Measurements from ENCODE around the gene ICOSLG. TPM values are rescaled to one million over a fixed set of nuclear protein-coding genes. Genes with fewer than 3 reads are reported as not detected.
"Not testable (repeated sequence)": the region's sequence is repeated elsewhere in the genome, so short reads cannot be mapped to it uniquely, and the experiment has no call there.

The ICOSLG gene
- total RNA-seq, 1 donor from 2014 or later: 26.4 TPM

DNA sequence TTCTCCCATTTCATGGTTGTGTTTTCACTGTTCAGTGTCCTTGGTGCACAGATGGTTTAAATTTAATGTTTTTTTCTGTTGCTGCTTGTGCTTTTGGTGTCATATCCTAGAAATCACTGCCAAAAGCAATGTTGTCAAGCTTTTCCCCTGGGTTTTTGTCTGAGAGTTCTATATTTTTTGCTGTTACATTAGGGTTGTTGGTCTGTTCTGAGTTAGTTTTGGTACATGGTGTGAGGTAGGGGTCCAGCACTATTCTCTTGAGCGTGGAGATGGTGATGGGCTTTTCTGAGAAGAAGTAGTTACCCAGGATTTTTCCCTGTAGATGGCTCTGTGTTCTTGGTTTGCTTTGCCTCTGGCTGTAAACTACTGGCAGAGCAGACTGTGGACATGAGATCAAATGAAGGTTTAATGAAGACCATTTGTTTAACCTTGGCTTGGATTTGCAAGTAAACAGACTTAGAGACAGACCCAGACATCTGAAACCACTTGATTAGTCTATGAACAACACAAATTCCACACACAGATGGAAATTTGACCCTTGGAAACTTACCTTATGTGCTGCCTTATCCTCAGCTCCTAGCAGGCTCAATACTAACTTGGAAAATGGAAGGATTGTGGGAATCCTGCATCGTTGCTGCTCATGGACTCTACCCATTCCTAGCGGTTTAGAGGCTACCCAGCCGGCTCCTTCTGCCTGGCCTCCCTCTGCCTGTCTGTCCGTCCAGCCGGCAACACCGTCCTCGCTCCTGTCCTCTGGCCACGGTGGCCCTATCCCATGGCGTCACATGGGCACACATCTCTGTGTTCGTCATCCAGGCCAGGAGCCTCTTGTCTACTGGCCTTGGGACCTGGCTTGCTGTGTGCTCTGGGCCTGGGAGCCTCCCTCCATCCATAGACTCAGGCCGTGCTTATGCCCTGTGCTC lies 50.1 kb downstream of the ICOSLG start:
- not testable (repeated sequence) for DNase-seq (ENCODE audit: extremely low read depth, low read depth, low spot score)

DNA sequence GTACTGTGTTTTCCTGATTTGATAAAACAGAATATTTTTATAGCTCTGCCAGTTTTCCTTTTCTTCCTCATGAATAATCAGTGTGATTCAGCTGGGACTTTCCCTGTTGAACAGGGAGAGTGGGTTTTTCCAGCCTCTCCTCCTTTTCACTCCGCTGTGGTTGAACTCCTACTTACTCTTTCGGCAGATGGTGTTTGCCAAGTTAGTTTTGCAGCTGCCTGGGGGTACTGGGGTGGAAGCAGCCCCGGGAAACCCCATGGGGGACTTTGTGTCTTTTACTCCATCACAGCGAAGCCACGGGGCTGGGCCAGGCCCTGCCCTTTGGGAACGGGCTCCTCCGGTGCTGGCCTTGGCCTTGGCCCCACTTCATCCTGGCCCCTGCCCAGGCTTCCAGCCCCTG lies 55.9 kb downstream of the ICOSLG start:
- not testable (repeated sequence) for DNase-seq (ENCODE audit: extremely low read depth, low read depth, low spot score)

DNA sequence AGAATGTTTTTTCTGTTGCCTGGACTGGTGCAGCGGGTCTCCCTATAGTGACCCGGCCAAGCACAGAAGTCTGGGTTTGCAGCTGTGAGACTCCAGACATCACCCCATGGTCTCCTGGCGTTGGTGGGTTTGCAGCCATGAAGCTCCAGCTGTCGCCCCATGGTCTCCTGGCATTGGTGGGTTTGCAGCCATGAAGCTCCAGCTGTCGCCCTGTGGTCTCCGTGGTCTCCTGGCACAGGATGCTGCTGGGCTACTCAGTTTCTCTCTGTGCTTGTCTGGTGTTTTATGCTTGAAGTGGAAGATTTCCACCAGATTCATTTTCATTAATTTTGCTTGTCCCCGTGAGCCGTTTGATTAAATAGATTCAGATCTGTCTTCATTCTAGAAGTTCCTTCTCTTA lies 58.5 kb downstream of the ICOSLG start:
- DNase-seq (ENCODE audit: extremely low read depth, low read depth, low spot score): not testable (repeated sequence)

DNA sequence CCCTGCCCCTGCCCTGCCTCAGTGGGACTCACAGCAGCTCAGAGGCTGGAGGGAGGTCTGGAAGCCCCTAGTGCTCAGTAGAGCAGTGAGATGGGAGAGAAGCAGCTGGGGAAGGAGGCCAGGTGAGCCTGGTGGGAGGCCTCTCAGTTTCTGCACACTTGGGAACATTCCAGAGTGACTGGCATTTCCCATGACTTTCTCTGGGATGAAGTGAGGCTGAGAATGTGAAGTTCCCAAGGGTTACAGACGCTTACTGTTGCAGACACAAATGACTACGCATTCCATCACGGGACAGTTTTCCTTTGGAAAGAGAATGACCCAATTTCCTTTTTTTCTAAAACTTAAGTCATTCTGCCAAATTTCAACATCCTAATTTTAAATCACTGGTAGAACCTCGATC lies 59.2 kb downstream of the ICOSLG start:
- not testable (repeated sequence) for DNase-seq (ENCODE audit: extremely low read depth, low read depth, low spot score)

DNA sequence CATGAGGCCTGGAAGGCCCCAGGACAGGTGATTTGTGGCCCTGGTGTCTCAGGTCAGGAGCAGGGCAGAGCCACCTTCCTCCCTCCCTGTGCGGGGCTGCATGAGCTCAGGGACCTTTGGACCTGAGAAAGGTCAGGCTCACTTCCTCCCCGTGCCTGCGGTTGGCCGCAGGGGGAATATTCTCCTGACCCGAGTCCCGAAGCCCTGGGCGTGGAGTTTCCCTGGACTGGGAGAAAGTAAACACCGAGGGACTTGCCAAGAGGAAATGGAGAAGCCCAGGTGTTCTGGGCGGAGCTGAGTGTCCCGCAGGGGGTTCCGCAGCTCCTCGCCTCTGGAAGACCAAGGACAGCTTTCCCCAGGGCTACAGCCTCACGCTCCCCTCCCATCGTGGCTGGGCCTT lies 64.6 kb downstream of the ICOSLG start:
- not testable (repeated sequence) for DNase-seq (ENCODE audit: extremely low read depth, low read depth, low spot score)

DNA sequence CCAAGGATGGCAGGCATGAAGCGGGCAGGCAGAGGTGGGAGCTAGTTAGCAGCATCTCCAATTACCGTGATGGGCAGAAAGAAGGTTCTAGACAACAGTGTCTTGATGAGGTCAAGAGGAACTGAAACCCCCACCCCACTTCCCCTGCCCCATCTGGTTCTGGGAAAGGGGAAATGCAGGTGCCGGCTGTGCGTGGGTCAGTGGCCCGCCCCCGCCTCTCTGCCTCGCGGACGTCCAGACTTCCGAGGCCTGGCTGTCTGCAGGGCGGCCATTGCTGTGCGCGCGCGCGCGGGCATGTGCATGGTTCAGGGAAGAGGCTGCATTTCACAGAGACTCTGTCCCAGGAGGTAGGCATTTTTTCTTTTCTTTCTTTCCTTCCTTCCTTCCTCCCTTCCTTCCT lies 65.6 kb downstream of the ICOSLG start:
- not testable (repeated sequence) for DNase-seq (ENCODE audit: extremely low read depth, low read depth, low spot score)

Other genes starting within 250 kb of the ICOSLG start
- 16.5 and 29.1 TPM in 2 replicates for gene TRAPPC10, start 228.6 kb downstream of the ICOSLG start, total RNA-seq
- 6.1 and 7.2 TPM in 2 replicates for gene PWP2, start 133.5 kb downstream of the ICOSLG start, total RNA-seq
- gene GATD3, start 107.3 kb downstream of the ICOSLG start, total RNA-seq: 5.1 and 9.1 TPM in 2 replicates
- gene DNMT3L, start 21.0 kb upstream of the ICOSLG start, total RNA-seq: not detected in 2 replicates
- gene AIRE, start 44.9 kb upstream of the ICOSLG start, total RNA-seq: not detected in 2 replicates
- 193 and 245 TPM in 2 replicates for gene PFKL, start 59.1 kb upstream of the ICOSLG start, total RNA-seq
- 14.8 and 19.3 TPM in 2 replicates for gene CFAP410, start 98.4 kb upstream of the ICOSLG start, total RNA-seq
- gene TRPM2, start 112.7 kb upstream of the ICOSLG start, total RNA-seq: 3.4 and 5.7 TPM in 2 replicates
- gene LRRC3, start 214.6 kb upstream of the ICOSLG start, total RNA-seq: 9.8 and 10.4 TPM in 2 replicates